Fibroblast of gingiva (primary cell): Measurements from ENCODE around the gene PKM.

ENCODE experiments used
- DNase-seq: peaks from one replicate; pipeline ENCODE4 v3.0.0-alpha.2; 2011; ENCODE audit warnings: low read depth

PKM gene

DNA sequence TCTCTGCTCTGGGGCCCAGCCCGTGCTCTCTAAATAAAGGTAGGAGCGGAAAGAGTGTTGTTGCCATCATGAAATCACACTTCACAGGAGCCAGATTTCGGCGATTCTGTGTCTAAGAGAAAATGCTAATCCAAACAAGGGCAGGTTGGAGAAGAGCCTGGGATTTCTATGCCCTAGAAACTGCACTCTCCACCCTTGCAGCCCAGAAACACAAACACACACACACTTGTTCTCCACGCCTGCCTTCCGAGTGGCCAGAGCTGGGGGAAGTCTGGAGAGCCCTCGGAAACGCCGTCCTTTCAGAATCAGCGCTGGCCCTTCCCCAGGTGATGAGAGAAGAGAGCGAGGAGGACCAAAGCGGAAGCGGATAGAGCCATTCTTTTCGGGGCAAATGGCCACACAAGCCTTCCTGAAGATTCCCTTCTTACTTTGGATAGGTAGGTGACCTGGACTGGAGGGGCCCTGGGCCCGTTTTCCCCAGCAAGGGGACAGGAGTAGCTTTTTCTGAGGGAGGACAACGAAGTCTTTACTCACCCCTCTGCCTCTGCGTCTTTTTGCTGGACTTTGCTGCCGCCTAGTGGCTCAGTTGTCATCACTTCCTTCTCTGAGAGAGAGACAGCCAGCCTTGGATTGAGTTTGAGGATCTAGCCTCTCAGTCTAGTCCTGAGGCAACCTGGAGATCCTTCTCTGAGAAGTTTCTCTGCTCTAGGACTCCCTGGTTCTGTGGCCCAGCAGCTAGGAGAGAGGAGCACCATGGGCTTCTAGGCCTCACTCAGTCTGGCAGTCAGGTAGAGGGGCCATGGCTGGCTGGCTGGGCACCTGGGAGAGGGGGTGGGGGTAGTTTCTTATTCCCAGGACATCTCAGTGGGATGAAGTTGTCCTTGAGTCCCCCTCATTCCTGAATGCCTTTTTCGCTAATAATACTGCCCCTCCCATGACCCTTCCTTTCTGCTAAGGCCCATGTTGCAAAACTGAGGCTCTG lies 75.1 kb downstream of the PKM start:
- DNase-seq: peak; percentile 67

DNA sequence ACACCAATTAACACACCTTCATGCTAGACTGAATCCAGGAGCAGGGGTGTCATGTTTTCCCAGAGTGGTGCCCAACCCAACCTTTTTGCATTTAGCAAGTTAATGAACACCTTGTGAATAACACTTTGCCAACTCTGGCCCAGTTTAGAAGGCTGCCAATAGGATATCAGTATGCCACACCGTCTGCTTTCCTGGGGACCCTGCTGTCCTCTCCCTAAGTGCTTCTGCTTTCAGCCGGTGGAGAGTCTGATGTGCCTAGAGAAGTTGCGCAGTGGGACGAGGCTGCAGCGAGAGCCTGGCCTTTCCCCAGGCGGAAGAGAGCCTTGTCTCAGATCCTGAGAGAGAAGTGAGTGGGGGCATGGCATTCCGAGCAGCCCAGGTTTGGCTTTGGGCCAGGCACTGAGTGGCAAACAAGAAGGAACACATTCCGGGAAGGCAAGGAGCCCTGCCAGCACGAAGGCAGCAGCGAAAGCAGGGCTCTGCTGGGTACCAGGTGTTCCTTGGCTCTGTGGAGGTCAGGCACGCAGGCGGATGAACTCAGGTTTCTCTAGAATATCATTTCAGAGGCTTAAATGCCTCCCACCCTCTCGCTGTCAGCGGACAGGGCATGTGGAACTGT lies 75.9 kb downstream of the PKM start:
- peak; percentile 41 for DNase-seq

DNA sequence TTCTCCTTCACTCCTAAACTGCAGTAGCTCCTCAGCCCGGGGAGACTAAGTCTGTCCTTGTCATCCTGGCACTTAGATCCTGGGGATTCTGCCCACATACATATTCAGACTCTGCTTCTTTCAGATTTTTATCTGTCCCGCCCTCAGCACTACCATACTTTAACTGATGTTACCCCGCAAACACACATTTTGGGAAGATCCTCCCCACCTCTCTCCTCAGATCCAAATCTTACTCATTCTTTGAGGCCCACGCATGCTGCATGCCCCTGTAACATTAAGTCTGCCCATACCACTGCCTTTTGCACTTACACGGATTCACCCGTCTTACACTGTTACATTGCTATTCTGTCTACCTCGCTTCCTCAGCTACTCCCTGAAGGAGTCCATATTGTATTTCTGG lies 76.7 kb downstream of the PKM start:
- DNase-seq: no peak

DNA sequence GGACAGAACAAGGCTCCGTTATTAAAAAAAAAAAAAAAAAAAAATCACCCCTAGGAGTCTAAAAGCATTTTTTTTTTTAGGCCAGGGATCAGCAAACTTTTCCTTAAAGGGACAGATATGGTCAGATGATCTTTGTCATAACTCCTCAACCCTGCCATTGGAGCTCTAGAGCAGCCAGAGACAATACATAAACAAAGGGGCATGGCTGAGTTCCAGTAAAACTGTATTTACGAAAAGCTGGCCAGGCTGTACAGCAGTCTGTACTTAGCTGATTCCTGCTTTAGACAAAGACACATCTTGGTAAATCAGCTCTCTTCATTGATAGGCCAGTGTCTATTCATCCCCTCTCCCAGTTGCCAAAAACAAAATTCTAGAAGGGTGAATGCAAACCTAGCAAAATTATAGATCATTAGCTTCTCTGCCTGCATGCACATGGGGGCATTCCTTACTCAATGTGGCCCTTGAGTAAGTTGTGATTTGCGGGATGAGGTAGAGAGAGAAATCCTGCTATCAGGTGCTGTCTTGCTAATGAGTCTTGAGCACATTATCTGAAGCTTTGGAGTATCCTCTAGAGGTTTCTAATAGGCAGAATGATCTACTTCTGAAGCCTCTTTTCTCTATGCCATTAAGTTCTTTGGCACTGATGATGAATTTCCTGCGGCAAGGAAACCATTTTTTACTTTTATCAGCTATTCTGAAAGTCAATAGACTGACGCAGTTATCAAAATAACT lies 77.6 kb downstream of the PKM start:
- DNase-seq: peak; percentile 19
